Dedifferentiated amniotic fluid mesenchymal stem cell (primary cell): Measurements from ENCODE around the gene GLTPD2.
"Not testable (repeated sequence)": the region's sequence is repeated elsewhere in the genome, so short reads cannot be mapped to it uniquely, and the experiment has no call there.

Source experiments
- DNase-seq: peaks from one replicate; pipeline ENCODE4 v3.0.0-alpha.2; 2016; ENCODE audit errors: extremely low spot score

GLTPD2 gene

DNA sequence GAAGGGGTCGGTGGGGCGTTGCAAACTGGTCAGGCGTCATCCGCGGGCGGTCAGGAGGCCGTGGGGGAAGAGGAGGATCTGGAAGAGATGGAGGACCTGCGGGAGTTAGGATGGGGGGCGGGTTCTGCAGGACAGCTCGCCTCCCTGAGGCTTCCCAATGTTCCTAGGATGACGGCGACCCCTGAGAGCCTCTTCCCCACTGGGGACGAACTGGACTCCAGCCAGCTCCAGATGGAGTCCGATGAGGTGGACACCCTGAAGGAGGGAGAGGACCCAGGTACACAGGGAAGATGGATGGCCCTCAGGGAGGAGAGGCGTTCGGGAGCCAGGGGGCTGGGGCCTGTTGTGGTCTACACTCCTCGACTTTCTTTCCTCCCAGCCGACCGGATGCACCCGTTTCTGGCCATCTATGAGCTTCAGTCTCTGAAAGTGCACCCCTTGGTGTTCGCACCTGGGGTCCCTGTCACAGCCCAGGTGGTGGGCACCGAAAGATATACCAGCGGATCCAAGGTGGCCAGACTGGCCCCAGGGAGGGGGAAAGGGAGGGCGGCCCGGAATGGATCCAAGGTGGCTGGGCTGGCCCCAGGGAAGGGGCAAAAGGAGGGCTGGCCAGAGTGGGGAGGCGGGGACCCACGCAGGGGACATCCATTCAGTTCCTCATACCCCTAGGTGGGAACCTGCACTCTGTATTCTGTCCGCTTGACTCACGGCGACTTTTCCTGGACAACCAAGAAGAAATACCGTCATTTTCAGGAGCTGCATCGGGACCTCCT, 19.0 kb downstream of the GLTPD2 start:
- DNase-seq = no peak

DNA sequence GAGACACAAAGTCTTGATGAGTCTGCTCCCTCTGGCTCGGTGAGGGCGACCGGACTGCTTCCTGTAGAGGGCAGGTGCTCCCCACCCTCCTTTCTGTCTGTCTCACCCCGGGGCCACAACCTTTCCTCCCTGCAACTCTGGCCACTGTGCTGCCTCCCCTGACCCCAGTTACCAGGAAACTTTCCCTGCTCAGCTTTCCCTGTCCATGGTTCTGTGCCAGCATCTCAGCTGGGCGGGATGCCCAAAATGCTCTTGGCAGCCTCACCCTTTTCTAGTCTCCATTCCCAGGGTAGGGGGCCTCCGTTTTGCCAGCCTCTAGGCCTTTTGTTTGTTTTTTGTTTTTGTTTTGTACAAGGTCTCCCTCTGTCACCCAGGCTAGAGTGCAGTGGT, 19.6 kb downstream of the GLTPD2 start:
- no peak for DNase-seq

DNA sequence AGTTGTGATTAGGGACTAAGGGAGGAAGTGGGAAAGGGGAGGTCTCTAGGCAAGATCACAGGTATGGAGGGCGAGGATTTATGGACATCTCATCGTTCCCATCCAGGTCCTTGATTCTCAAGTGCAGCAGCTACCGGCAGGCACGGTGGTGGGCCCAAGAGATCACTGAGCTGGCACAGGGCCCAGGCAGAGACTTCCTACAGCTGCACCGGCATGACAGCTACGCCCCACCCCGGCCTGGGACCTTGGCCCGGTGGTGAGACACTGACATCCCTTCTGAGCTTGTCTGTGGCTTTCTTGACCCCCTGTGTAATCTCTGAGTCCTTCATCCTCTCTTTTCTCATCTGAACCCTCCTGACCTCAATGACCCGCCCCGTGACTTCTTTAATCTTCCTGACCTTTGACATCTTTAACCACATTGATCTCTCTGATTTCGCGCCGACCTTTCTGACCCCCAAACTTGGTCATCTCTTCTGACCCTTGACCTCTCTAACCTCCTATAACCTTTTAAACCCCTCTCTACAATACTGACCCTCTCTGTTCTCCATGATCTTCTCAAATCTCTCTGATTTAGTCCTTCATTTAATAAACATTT, 22.0 kb downstream of the GLTPD2 start:
- DNase-seq = no peak

DNA sequence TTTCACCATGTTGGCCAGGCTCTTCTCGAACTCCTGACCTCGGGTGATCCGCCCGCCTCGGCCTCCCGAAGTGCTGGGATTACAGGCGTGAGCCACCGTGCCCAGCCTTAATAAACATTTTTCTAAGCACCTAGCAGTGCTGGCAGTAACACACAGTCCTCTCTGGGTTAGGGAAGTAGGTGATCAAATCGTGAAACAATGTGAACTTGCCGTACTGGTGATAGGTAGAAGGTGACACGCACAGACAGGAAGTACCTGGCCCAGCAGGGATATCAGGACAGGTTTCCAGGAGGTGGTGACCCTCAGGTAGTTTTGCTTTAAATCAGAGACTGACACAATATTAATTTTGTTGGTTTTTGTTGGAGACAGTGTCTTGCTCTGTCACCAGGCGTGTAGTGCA, 22.7 kb downstream of the GLTPD2 start:
- DNase-seq = no peak

DNA sequence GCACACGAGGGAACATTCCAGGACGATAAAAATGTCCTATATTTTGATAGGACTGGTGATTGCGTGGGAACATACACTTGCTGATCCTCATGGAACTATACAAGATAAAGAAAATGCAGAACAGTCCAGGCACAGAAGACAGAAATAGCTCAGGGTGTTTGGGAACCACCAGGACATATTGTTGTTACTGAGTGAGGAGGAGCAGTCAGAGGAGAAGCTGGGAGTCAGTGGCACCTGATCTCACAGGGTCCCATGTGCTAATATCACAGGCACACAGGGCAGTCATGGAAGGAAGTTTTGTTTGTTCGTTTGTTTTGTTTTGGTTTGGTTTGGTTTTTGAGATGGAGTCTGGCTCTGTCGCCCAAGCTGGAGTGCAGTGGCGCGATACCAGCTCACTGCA, 23.9 kb downstream of the GLTPD2 start:
- no peak for DNase-seq

DNA sequence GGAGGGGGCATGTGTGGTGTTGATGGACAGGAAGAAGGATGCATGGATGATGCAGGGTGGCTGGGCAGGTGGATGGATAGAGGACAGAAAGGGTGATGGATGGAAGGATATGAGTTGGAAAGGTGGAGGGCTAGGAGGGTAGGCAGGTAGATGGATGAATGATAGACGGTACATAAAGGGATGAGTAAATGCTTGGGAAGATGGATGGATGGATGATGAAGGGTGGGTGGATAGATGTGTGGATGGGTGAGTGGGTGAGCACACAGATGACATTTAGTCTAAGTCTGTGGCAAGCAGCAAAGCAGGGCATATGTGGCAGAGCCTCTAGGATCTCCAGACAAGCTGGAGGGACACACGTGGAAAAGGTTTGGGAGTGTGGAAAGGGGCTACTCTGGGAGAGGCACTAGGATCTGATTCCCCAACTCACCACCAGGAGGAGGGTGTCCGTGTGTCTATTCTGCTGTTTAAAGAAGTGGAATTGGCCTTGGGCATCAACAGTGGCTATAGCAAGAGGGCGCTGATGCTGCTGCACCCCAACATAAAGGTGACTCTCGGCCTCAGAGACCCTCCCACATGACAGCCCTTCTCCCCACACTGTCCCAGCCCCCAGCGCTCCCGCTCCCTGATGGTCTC, 26.4 kb downstream of the GLTPD2 start:
- DNase-seq = no peak

DNA sequence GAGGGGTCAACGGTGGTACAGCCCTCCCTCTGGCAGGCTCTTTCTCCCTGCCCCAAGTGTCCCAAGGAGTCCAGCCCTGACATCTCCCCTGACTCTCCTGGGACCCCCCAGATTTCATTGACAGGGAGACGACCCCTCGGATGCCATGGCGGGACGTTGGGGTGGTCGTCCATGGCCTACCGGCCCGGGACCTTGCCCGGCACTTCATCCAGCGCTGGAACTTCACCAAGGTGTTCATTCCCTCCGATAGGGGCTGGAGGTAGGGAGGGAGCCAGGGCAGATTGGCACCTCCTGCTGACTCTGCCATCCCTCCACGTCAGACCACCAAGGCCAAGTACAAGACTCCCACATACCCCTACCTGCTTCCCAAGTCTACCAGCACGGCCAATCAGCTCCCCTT, 28.1 kb downstream of the GLTPD2 start:
- DNase-seq = no peak

DNA sequence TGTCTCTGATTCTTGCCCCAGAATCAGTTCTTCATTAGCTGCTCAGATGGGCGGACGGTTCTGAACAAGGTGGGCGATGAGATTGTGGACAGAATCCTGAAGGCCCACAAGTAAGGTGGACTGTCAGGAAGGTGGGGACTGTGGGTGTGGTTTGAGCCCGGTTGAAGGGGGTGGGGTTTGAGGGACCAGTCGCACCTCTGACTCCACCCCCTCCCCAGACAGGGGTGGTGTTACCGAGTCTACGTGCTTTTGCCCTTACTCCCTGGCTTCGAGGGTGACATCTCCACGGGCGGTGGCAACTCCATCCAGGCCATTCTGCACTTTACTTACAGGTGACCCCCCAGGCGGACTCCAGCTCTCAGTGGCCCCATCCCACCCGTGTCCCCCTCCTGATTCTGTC, 29.5 kb downstream of the GLTPD2 start:
- no peak for DNase-seq

DNA sequence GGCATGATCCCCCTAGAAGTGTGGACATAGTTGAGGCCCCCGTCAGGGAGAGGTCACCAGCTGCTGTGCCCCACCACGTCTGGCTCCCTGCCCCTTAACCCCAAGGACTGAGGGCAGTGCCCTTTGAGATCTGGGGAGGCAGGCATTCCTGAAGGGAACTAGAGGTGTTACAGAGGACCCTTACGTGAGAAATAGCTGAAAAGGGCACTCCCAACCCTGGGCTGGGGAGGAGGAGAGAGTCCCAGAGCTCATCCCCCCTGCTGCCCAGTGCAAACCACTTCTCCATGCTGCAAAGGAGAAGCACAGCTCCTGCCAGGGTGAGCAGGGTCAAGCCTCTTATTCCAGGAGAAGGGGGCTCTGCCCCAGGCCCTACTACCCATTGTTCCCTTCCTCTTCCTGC, 34.1 kb downstream of the GLTPD2 start:
- DNase-seq = no peak

DNA sequence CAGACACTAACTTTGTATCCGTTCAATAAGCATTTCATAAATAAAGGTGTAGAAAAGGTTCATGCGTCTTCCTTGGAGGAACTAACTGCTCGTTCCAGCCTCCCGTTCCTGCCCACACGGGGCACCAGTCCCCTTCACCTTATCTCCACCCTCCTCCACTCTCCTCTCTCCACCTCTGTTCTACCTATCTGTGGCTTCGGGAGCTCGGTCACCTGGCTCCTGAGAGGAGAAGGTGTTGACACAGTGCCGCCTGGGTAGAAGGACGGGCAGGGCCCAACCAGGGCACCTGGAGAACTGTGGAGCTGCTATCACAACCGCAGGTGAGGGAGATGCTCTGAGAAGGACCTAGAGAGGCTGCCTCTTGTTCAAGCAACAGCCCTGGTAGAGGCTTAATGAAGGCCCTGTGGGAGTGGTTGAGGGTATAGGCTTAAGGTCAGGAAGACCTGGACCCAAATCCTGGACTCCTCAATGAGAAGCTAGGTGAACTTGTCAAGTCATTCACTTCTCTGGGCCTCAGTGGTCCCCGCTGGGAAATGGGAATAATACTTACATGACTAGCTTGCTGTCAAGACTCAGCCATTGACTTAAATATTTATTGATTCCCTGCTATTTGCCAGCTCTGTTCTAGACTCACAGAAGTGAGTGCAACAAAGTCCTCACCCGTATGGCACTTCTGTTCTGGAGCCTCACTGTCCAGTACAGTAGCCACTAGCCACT, 34.8 kb downstream of the GLTPD2 start:
- DNase-seq = peak; percentile 1

DNA sequence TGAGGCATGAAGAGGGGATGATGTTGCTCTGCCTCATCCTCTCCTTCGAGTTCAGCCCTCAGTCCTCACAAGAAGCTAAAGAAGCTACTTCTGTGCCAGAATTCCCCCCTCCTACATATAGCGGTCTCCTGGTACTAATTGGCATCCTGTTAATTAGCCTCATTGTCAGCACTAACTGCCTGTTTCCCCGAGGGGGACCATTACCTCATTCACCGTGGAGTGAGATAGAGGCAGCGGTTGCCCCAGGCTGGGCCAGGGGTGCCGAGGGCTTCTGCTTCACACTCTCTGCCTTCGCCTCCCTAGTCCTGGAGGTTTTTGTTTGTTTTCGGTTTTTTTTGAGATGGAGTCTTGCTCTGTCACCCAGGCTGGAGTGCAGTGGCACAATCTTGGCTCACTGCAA, 38.6 kb downstream of the GLTPD2 start:
- DNase-seq = peak; percentile 6

DNA sequence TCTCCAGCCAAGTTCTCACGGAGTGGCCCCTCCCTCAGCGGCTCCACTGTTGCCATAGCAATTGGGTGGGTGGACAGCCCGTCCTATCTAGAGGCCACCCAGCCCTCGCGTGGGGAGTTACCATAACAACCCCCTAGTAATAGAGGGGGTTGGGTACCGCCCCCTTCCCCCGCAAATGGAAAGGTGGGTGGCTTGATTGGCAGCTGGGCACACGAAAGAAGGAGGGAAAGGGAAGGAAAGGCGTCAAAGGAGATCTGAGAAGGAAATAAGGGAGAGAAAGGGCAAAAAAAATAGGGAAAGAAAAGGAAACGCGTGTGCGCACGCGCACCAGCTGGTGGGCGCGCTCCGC, 44.0 kb downstream of the GLTPD2 start:
- DNase-seq = not testable (repeated sequence)

DNA sequence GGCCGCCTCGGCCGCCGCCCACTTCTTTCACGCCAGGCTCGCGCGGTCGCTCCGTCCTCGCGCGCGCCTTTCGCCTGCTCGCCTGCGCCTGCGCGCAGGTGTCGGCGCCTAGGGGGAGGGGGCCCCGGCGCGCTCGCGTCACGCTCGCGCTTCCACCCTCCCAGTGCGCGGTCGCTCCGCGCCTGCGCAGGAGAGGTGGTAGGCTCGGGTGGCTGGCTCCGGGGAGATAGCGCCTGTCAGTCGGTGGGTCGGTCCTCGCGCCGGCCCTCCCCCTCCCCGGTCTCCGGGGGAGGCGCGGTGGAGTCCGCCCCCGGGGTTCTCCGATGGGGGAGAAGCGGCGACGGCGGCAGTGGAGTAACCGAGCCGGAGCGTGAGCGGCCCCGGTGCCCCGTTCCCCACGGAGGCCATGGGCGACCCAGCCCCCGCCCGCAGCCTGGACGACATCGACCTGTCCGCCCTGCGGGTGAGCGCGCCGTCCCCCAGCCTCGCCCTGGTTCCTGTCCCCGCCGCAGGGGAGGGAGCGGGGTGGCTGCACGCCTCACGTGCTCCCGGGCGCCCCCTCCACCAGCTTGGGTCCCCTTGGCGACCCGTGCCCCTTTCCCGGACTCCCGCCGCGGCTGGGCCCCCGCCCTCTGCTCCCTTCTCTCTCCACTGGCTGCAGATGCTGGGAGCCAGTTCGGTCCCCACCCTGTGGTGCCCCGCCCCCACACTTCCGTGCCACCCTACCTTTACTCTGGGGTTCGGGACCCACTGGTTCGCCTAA, 44.6 kb downstream of the GLTPD2 start, which contains the start of gene MINK1:
Gene MINK1 (plus strand): TSS at position 163 of the 763 bp plus-strand sequence. CDS start 244 bp downstream, at position 407.
- DNase-seq = peak; percentile 82

DNA sequence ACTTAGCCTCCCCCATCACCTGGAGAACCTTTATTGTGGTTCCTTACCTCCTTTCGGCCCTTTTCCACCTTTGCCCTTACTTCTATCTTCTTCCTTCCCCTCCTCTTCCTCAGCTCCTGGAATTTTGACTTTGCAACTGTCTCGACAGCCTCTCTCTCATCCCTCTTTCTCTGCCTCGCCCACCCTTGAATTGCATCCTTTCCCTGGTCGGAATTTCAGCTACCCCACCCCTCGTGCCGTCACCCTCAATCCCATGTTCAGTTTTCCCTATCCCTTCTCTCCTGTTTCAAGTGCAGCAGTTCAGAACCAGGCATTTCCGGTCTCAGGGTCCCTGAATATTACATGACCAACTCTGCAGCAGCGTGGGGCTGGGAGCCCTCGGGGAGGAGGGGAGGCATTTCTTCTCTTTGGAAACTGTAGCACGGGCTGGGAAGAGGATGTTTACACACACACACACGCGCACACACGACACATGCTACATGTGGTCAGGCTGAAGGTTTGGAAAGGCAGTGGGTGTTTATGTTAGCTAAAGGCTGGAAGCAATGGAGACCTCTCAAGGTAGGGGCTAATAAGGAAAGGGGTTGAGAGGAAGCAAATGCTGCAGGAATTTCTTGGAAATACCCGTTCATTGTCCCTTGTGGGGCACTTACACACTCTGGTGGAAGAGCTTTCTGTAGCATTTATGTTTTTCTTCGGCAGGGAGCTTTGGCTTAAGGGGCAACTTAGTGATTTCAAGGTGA, 45.3 kb downstream of the GLTPD2 start:
- peak; percentile 32 for DNase-seq

DNA sequence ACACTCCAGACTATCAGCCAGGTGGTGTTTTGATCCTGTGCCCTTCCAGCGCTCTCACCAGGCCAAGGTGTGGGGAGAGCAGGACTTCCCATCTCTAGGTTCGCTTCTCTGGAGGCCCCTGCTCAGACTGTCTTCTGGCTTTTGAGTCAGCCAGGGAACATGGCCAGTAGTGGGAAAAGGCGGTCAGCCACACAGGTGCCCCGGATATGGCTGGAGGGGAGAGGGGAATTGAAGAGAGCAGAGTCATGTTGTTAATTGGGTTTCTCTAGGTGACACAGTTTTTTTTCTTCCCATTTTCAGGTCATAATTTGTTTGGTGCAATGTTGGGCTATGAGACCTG, 45.9 kb downstream of the GLTPD2 start:
- DNase-seq = no peak

DNA sequence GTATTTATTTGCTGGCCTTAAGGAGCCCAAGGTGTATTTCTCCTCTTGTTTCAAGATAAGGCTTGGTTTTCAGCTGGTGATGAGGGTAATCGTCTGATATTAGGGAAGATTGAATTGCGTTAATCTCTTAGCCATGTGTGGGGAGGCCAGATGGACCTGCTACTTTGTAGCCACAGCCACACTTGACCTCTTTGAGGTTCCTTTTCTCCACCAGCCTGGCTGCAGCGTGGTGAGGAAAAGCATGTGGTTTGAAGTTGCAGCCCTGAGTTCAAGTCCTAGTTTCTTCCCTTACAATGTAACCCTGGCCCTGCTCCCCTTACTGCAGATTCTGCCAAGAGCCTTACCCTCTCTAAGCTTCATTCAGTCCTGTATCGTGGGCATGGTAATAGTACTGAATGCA, 47.5 kb downstream of the GLTPD2 start:
- no peak for DNase-seq

DNA sequence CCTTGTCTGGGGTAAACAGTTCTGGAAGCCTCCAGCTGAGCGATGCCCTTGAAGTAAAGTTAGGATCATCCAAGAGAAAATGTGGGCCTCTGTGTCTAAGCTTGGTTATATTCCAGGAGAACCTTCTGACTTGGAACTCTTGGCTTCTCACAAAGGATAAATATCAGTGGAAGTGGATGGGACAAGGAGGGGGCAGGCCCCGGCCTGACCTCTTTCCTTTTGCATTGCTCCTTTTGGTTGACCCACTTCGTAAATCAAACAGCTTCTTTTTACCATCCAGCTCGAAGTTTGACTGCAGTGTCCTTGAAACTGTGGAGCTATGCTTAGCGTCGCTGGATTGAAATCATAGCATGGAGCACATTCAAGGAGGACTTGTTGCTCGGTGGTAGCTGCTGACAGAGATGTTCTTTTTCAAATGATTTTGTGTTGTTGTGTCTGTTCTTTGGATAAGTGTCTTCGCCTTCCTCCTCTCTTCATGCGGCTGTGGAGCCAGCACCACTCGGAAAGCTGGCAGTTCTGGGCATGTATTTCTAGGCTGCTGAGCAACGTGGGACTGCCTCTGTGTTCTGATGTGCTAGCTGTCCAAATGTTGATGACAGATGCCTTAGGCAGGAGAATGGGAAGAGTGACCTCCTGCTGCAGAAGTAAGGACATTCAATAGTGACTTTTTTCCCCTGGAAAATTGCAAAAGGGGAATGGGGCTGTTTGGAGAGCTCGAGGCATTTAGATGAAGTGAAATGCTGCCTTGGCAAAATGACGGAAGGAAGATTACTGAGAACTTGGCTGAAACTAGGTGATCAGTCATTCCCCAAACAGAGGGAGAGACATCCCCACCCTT, 48.9 kb downstream of the GLTPD2 start:
- DNase-seq = peak; percentile 12

DNA sequence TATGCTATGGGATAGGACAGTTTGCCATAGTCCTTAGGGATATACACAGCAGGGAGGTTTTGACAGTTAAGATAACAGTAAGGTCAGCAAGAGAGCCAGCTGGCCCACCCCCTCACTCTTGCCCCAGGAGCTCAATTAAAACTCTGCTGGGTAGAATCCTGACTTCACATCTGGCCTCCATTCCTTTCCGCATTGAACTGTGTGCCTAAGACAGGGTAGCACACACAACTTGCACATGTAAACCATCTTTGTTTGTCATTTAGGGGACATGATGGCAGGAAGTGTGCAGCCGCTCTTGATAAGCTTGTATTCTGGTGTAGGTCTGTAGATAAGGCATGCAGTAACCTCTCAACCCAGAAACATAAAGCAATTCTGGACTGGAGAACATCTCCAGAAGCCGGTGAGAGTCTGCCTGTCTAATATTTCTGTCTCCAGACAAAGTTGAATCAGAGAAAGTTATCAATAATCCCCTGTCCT, 49.6 kb downstream of the GLTPD2 start:
- no peak for DNase-seq

DNA sequence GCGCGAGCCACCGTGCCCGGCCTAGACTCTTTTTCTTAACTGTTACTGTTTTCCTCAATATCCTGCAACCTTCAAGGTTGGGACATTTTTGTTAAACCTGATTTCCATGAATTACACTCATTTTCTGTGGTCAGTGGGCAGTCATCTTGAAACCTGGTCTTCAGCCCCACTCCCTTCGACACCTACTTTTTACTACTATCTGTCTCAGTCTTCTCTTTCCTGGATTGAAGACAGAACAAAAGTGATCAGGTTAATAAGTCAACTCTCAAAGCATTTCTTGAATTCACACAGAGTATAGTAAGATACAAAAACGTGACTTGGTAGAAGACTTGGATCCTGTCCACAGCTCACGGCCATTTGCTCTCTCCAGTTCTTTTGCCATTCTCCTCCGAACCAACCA, 50.5 kb downstream of the GLTPD2 start:
- peak; percentile 1 for DNase-seq
